GM21515 (cell line): ENCODE data around the gene ERP29.
"Not testable (repeated sequence)": the region's sequence is repeated elsewhere in the genome, so short reads cannot be mapped to it uniquely, and the experiment has no call there.

Experiments used
- ATAC-seq: cut with Tn5 transposase; IDR thresholded peaks from one replicate; pipeline ENCODE4 v1.9.1; 2021; ENCODE audit not compliant: unreplicated experiment

The ERP29 gene

DNA sequence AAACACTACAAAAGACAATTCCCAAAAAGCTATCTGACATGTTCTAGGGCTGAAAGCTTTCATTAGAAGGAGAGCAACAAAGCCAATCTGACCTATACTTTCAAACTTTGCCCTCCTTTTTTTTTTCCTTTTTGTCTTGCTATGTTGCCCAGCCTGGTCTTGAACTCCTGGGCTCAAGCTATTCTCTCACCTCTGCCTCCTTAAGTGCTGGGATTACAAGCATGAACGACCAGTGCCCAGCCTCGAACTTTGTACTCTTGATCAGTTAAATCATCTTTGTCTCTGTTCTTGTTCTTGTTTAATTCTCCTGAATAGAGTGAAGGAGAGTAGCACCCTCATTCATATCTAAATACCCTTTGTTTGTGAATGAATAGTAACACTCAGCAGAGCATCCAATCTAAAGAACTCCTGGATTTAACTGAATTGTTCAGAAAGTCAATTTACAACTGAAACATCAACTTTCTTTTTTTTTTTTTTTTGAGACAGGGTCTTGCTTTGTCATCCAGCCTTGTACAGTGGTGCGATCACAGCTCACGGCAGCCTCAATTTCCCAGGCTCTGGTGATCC lies 22.1 kb downstream of the ERP29 start:
- ATAC-seq, result no peak

DNA sequence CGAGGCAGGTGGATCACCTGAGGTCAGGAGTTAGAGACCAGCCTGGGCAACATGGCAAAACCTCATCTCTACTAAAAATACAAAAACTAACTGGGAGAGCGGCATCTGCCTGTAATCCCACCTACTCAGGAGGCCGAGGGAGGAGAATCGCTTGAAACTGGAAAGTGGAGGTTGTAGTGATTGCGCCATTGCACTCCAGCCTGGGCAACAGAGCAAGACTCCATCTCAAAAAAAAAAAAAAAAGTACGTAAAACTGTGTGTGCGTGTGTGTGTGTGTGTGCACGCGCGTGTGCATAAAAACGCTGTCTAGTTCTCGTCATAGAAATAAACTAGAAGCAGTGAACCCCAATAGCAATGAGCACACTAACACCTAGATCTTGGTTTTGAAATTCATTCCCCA lies 23.4 kb downstream of the ERP29 start:
- not testable (repeated sequence) for ATAC-seq

DNA sequence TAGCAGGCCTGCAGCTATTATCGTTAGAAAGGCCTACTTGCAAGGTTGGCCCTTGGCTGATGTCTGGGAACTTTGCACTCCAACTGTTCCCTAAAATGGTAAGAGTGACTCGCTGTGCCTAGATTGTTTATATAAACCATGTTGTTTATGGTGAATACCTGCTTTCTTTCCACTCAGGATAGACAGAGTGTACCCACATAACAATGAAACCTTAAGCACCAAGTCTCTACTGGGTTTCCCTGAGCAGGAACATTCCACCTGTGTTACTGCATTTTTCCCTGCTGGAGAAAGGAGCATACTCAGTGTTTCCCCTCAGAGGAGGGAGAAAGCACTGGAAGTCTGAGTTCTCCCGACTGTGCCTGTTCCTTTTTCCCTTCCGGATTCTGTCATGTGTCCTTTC lies 32.8 kb downstream of the ERP29 start:
- no peak for ATAC-seq

DNA sequence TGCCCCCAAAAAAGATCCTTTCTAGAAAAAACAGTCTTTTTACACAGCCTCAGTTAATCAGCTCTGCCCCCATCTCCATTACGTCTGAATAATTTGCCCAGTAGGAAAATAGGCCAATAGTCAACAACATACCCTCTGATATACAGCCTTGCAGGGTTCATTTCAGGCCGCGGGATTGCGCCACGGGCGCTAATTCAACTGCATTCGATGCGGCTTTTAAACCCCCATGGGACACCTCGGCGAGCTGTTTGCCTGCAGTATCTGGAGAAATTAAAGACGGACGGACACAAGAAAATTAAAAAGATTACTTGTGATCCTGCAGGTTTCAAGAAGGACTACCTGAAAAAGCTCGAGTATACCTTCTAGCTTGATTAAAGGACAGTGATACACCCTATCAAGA lies 36.1 kb downstream of the ERP29 start:
- no peak for ATAC-seq

DNA sequence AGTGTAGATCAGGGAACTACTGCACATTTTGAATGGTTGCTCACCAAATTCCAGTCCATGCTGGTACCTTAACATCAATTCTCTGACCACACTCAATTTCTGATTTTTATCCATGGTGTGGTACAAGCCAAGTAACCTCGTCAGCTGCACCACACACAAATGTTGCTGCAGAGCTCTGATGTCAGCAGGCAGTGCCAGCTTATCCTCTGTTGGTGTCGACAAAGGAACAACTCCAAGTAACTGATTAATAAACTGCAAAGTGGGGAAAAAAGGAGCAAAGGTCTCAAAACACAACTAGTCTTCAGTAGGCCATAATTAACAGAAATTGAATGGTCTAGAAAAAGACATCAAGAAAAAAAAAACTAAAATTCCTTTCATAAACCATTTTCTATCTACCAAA lies 47.9 kb downstream of the ERP29 start:
- ATAC-seq, result no peak

DNA sequence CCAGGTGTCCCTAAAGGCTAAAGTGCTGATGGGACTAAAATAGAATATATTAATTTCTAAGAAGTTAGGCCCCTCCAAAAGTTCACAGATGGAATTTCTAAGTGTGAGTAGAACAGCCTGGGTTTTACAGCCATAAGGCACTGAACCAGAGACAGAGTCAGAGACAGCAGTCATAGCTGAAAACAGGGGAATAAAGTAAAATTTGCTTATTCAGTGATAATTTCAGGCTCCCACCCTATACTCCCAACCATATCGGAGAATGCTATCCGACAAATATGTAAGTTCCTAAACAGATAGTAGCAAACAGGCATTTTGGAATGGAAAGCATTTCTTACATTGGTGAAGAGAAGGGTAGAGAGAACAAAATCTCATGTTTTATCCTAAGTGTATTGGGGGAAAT lies 50.0 kb downstream of the ERP29 start:
- no peak for ATAC-seq

DNA sequence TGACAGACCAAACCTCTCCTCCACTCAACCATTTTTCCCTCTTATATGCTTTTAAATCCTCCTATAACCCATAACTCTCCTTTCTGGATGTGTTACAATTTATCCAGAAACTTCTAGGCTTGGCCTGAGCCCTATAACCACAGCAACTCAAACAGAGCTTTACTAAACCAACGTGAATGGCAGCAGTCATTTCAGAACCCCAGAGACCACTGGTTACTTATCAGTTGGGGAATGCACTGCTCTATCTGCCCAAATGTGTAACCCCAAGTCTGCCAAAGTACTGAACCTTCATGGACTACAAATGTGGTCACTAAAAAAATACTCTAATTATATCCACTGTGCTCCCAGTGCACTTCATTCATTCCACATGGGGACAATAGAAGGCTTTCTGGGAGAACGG lies 53.3 kb downstream of the ERP29 start:
- no peak for ATAC-seq
